ENCODE data around the gene NDUFS7.

Gene NDUFS7

GRCh38 chr19:1399079-1399478 is 15.4 kb downstream of the NDUFS7 start:
- TF ChIP-seq, protein P1, sequence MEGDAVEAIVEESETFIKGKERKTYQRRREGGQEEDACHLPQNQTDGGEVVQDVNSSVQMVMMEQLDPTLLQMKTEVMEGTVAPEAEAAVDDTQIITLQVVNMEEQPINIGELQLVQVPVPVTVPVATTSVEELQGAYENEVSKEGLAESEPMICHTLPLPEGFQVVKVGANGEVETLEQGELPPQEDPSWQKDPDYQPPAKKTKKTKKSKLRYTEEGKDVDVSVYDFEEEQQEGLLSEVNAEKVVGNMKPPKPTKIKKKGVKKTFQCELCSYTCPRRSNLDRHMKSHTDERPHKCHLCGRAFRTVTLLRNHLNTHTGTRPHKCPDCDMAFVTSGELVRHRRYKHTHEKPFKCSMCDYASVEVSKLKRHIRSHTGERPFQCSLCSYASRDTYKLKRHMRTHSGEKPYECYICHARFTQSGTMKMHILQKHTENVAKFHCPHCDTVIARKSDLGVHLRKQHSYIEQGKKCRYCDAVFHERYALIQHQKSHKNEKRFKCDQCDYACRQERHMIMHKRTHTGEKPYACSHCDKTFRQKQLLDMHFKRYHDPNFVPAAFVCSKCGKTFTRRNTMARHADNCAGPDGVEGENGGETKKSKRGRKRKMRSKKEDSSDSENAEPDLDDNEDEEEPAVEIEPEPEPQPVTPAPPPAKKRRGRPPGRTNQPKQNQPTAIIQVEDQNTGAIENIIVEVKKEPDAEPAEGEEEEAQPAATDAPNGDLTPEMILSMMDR (IDR thresholded peaks at IDR 0.05), result no peak
- H3K27ac ChIP-seq, result peak overlapping the region; percentile 82

- H3K27ac ChIP-seq, result peak overlapping the region; percentile 82
- no peak for TF ChIP-seq ZFX (IDR thresholded peaks at IDR 0.05; ENCODE audit: borderline replicate concordance)
- TF ChIP-seq, protein P1 (IDR thresholded peaks at IDR 0.05), result no peak
Observed at GRCh38 chr19:1399745-1400144, 16.0 kb downstream of the NDUFS7 start.

DNA sequence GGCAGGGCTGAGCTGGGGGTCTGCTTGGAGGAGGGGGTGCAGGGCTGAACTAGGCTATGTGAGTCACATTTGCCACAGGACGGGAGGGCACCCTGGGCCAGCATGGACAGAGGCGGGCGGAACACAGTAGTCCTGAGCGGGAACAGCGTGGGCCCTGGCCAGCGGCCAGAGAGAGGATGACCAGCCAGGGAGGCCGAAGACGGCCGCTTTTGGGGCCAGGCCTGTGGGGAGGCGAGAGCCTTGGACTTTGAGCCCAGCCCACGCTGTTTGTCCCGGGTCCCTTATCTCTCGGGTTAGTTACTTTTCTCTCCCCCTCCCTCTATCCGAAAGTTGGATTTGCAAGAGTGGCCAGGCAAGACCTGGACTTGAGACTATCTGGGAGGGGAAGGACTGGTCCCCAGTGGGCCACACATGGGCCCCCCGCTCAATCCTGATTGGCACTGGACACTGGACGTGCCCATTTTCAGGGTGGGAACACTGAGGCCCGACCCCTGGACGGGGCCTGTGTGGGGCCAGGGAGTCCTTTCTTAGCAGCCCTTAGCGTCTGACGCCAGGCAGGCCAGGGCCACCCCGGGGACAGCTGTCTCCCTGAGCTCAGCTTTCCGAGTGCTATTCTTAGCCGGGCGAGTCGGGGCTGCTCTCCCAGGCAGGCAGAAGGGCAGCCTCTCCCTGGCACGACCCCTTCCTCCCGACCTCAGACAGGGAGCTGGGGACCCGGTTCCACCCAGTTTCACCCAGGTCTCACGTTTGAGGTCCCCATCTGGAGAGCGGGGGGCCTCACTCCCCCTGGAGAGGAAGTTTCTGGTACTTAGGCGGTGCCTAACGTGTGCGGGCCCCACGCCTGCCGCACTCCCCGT is 16.8 kb downstream of the NDUFS7 start:
- peak overlapping the region; percentile 82 for H3K27ac ChIP-seq
- TF ChIP-seq, protein P1 (IDR thresholded peaks at IDR 0.05), result no peak
- no peak for TF ChIP-seq ZFX (IDR thresholded peaks at IDR 0.05; ENCODE audit: borderline replicate concordance)

DNA sequence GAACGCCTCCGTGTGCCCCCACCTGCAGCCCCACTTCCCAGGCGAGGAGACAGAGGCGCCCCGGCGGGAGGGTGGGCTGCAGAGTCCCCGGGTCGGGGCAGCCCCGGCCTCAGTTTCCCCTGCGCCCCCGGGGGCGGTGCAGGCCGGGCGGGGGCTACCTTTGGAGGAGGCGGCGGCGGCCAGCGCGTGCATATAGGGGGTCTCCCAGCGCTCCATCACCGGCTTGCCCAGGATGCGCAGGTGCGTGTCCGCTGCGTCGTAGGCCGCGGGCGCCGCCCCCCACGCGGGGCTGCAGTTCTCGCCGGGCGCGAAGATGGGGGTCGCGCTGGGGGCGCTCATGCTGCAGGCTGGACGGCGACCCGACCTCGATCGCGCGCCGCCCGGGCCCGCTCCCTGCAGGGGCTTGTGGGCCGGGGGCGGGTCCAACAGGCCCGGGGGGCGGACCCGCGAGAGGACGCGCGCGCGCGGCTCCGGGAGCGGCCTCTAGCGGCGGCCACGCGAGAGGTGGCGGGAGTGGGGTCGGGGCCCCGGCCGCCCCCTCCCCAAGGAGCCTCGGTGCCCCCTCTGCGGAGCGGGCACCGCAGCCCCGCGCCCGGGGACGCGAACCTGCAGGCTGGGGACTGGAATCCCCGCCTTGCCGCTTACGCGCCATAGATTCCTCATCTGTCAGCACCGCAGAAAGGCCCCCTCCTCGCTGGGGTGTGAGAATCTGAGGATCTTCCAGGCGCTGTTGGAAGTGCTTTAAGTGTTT is 17.6 kb downstream of the NDUFS7 start, which contains the start of gene GAMT:
Gene GAMT (minus strand): TSS at position 405 of the 751 bp plus-strand sequence. CDS start 66 bp downstream, at position 339.
- no peak for TF ChIP-seq ZFX (IDR thresholded peaks at IDR 0.05; ENCODE audit: borderline replicate concordance)
- TF ChIP-seq, protein P1 (IDR thresholded peaks at IDR 0.05), result peak; percentile 91
- peak within 1 kb of the TSS; percentile 82 for H3K27ac ChIP-seq

GRCh38 chr19:1401889-1402217 is 18.1 kb downstream of the NDUFS7 start:
- H3K27ac ChIP-seq, result peak overlapping the region; percentile 82

DNA sequence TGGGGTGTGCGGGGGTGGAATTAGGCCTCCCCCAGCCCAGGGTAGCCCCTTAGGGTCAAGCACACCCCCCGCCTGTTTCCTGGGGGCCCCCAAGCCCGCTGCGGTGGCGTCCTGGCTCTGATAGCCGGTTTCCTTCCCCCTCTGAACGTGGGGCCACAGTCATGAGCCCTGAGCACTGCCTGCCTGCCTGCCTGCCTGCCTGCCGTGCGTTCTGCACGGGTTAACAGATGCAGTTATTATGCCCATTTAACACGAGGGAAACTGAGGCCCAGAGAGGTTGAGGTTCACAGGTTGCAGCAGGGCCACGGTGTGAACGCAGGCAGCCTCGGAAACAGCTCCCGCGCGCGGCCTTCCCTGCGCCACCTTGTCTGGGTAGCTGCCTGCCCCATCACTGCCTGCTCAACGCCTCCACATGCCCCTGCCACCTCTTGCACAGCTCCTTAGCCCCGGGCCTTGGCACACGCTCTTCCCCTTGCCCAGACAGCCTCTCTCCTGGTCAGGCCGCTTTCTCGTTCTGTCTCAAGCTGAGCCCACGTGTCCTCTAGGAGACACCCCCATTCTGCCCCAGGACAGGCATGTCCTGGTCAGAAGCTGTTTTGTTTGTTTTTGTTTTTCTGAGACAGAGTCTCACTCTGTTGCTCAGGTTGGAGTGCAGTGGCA is 18.8 kb downstream of the NDUFS7 start:
- H3K27ac ChIP-seq, result peak overlapping the region; percentile 82
- TF ChIP-seq, protein P1 (IDR thresholded peaks at IDR 0.05), result no peak
- TF ChIP-seq ZFX (IDR thresholded peaks at IDR 0.05; ENCODE audit: borderline replicate concordance), result no peak

More at GRCh38 chr19:1401889-1402217, 18.1 kb downstream of the NDUFS7 start:
- TF ChIP-seq, protein P1 (IDR thresholded peaks at IDR 0.05), result no peak
- TF ChIP-seq ZFX (IDR thresholded peaks at IDR 0.05; ENCODE audit: borderline replicate concordance), result no peak

Data from 22Rv1 (cell line).